ENCODE data around the gene LRCH4.

GRCh38 chr7:100591596-100591995 is 5.7 kb upstream of the LRCH4 start:
- TF ChIP-seq, protein P1, sequence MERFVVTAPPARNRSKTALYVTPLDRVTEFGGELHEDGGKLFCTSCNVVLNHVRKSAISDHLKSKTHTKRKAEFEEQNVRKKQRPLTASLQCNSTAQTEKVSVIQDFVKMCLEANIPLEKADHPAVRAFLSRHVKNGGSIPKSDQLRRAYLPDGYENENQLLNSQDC (CRISPR knock-in tag; IDR thresholded peaks at IDR 0.05): no peak
- TF ChIP-seq POLR2AphosphoS5 (IDR thresholded peaks at IDR 0.05; ENCODE audit: control insufficient read depth, insufficient read depth, low read depth, low read length) (no peak), STAT5A (IDR thresholded peaks at IDR 0.05; ENCODE audit: borderline replicate concordance, low read length) (no peak), CTCF (IDR thresholded peaks at IDR 0.05 in 2 of 3, conservative IDR thresholded peaks at IDR 0.05 in 1 of 3; ENCODE audit: insufficient read depth in 2 of 3, low read depth in 1 of 3, low read length in 3 of 3) (no peak), REST (IDR thresholded peaks at IDR 0.05; ENCODE audit: borderline replicate concordance) (no peak), REST (CRISPR knock-in tag; IDR thresholded peaks at IDR 0.05; ENCODE audit: low read depth) (no peak), KAT2B (IDR thresholded peaks at IDR 0.05; ENCODE audit: low read depth, low read length) (no peak), JUN (IDR thresholded peaks at IDR 0.05; ENCODE audit: borderline replicate concordance, low read depth, low read length) (no peak), JUN (CRISPR knock-in tag; IDR thresholded peaks at IDR 0.05; ENCODE audit: borderline replicate concordance) (no peak)

Data from K562 (cell line).